Naive thymus-derived CD8-positive, alpha-beta T cell (primary cell): ENCODE measurements around the gene KRT80. TPM values are rescaled to one million over a fixed set of nuclear protein-coding genes. Genes with fewer than 3 reads are reported as not detected.

Experiments
- ATAC-seq, 2 donors: fragments of 150-1000 bp; cut with Tn5 transposase in 1 of 2; sonication (Bioruptor Pico), chemical (Tn5 transposase) in 1 of 2; 1 replicate in 1 of 2; 2 replicates in 1 of 2; pipeline ENCODE4 v1.10.0; 2021; ENCODE audit warnings: mild to moderate bottlenecking in 2 of 2, moderate library complexity in 2 of 2
- POLR2A ChIA-PET: fragments of 350-600 bp; sonication (Branson Sonifier 250); formaldehyde crosslinking; loops from one replicate; lab custom pipeline; 2021; ENCODE audit warnings: antibody characterized with exemption; lab: Charles Lee
- DNase-seq, 10 donors: peaks; one replicate each; pipeline versions ENCODE4 v3.0.0 to v3.0.0-alpha.2; 2020 to 2022
- H3K27ac Mint-ChIP-seq, 10 donors: one replicate each; pipeline ENCODE4 v1.8.0; 2020 to 2022; ENCODE audit warnings: mild to moderate bottlenecking in 10 of 10, mixed read lengths in 10 of 10, moderate library complexity in 4 of 10, inconsistent platforms in 1 of 10
- H3K27me3 Mint-ChIP-seq, 5 donors: one replicate each; pipeline ENCODE4 v1.8.0; 2021 to 2022; ENCODE audit warnings: mixed read lengths in 5 of 5
- H3K36me3 Mint-ChIP-seq, 3 donors: one replicate each; pipeline ENCODE4 v1.8.0; 2020 to 2022; ENCODE audit warnings: mixed read lengths in 3 of 3, mild to moderate bottlenecking in 2 of 3, inconsistent platforms in 1 of 3
- H3K4me1 Mint-ChIP-seq, 4 donors: one replicate each; pipeline ENCODE4 v1.8.0; 2021 to 2022; ENCODE audit warnings: mixed read lengths in 4 of 4
- H3K4me3 Mint-ChIP-seq, 10 donors: one replicate each; pipeline ENCODE4 v1.8.0; 2020 to 2022; ENCODE audit warnings: mild to moderate bottlenecking in 10 of 10, mixed read lengths in 10 of 10, moderate library complexity in 6 of 10, inconsistent platforms in 1 of 10
- H3K9me3 Mint-ChIP-seq, 9 donors: one replicate each; pipeline ENCODE4 v1.8.0; 2020 to 2022; ENCODE audit warnings: mixed read lengths in 9 of 9, mild to moderate bottlenecking in 3 of 9, inconsistent platforms in 1 of 9, moderate library complexity in 1 of 9
- polyA plus RNA-seq, 3 donors: library from polyadenylated mRNA; unstranded; fragments of 300-500 nt; fragmentation: Illumina TruSeq; gene quantifications; one replicate each; pipeline ENCODE4 v1.2.3, GENCODE V29; 2021
- total RNA-seq, 8 experiments: library from RNA in 2 of 8; stranded (reverse) in 2 of 8; gene quantifications; one replicate each; pipeline ENCODE4 v1.2.3 and lab custom pipeline; 2021 to 2026

KRT80 gene
- total and polyA plus RNA-seq, 5 experiments from 2014 or later, result not detected

DNA sequence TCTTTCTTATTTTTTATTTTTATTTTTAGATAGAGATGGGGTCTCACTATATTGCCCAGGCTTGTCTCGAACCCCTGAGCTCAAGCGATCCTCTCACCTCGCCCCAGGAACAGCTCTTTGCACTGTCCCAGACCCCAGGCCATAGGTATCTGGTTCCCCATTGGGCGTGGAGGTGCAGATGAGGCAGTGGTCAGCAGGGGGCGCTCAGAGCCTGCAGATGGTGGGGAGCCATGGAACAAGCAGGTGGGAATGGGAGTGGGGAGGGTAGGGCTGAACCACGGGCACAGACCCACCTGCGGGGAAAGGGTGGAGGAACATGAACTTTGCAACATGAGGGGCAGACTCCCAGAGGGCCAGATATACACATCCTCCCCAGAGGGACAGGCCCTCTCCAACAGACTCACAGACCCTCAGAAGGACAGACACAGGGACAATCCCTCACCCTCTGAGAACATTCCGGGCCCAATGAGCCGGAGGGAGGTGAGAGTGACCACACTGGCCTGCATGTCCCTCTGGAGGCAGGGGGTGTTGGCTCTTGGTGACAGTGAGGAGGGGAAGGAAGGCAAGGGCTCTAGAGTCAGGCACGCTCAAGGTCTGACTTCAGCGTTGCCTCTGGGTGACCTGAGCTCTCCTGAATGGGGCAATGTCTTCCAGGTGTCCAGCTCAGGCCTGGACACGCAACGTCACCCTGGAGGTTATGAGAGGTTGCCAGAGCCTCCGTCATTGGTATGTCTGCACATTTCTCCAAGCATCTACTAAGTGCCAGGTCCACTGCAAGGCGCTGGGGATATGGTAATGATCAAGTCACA, 34.9 kb downstream of the KRT80 start:
- POLR2A ChIA-PET, result no interaction called here
- no peaks in the 10 kb centered on the region for H3K36me3 Mint-ChIP-seq
- no peaks in the 10 kb centered on the region for H3K9me3 Mint-ChIP-seq
- DNase-seq (peak; percentile 48 to 87 (median 67)), ATAC-seq (peak; percentile 25 to 37)
- H3K27ac Mint-ChIP-seq, result peak overlapping the region in 6 of 10 donors; percentile 22 to 90 (median 54)
- peaks cover 12 to 33% (median 25%) of the 10 kb centered on the region in 4 donors for H3K4me1 Mint-ChIP-seq
- no peak overlapping the region for H3K4me3 Mint-ChIP-seq
- H3K27me3 Mint-ChIP-seq, result peaks cover 0 to 3% (median 2%) of the 10 kb centered on the region in 5 donors

DNA sequence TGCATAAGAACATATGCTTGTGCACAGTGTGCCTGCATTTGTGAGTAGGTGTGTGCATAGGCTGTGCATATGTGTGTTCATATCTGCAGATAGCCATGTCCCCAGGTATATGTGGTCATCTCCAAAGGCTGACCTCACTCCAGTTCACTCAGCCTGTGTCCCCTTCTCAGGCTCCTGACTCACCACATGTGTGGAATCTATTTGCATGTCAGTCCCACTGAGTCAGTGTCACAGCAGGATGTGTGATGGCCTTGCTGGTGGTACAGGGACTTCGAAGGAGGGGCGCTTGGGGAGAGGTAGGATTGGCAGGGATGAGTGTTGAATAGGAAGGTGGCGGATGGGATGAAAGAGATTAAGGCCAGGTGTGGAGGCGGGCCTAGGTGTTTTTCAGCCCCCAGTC, 35.5 kb downstream of the KRT80 start:
- Mint-ChIP-seq H3K36me3 (no peaks in the 10 kb centered on the region), H3K4me3 (peak overlapping the region in 1 of 10 donors; percentile 2), H3K27me3 (peaks cover 2 to 8% (median 7%) of the 10 kb centered on the region in 5 donors), H3K4me1 (peaks cover 10 to 31% (median 23%) of the 10 kb centered on the region in 4 donors), H3K9me3 (no peaks in the 10 kb centered on the region), H3K27ac (peak overlapping the region in 6 of 10 donors; percentile 53 to 94 (median 84))
- DNase-seq (no peak), ATAC-seq (no peak)
- POLR2A ChIA-PET, result no interaction called here

GRCh38 chr12:52155048-52155868, 36.6 kb downstream of the KRT80 start:
- peaks cover 9 to 29% (median 21%) of the 10 kb centered on the region in 4 donors for H3K4me1 Mint-ChIP-seq
- peak in 9 of 10 donors; percentile 19 to 86 (median 56) for DNase-seq
- H3K27ac Mint-ChIP-seq, result peak overlapping the region; percentile 32 to 94 (median 84)
- H3K9me3 Mint-ChIP-seq, result no peaks in the 10 kb centered on the region
- peak overlapping the region in 7 of 10 donors; percentile 4 to 71 (median 33) for H3K4me3 Mint-ChIP-seq
- POLR2A ChIA-PET, result interaction anchor here (0.6 to 1.5 kb wide), 3 partner anchors 12 to 650 kb away, joined by 4 to 5 read pairs (median 5); no protein-coding TSS in a partner anchor
- no peaks in the 10 kb centered on the region for H3K36me3 Mint-ChIP-seq
- peak; percentile 75 to 83 for ATAC-seq
- H3K27me3 Mint-ChIP-seq, result peaks cover 2 to 18% (median 10%) of the 10 kb centered on the region in 5 donors

DNA sequence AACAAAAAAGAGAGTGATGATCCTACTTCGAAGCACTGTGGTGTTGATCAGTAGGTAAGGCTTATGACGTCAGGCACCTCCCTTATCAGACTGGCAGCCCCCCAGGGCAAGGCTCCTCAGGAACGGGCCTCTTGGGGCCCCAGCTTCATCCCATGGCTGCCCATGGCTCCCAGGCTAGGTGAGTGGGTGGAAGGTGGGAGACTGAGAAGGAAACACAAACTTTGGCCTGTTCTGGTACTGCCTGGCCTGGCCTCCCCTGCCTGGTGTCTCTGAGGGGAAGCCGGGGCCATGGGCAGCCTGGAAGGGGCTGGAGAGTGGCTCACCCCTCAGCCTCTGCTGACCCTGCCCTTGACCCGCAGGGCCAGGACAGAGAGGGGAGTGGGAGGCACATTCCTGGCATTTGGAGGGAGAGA, 38.9 kb downstream of the KRT80 start:
- DNase-seq (peak in 1 of 10 donors; percentile 52), ATAC-seq (no peak)
- Mint-ChIP-seq H3K4me3 (peak overlapping the region in 7 of 10 donors; percentile 5 to 32 (median 27)), H3K9me3 (no peaks in the 10 kb centered on the region), H3K36me3 (no peaks in the 10 kb centered on the region), H3K27me3 (peaks cover 2 to 22% (median 10%) of the 10 kb centered on the region in 5 donors), H3K4me1 (peaks cover 9 to 29% (median 21%) of the 10 kb centered on the region in 4 donors), H3K27ac (peak overlapping the region in 1 of 10 donors; percentile 71)
- POLR2A ChIA-PET, result no interaction called here

DNA sequence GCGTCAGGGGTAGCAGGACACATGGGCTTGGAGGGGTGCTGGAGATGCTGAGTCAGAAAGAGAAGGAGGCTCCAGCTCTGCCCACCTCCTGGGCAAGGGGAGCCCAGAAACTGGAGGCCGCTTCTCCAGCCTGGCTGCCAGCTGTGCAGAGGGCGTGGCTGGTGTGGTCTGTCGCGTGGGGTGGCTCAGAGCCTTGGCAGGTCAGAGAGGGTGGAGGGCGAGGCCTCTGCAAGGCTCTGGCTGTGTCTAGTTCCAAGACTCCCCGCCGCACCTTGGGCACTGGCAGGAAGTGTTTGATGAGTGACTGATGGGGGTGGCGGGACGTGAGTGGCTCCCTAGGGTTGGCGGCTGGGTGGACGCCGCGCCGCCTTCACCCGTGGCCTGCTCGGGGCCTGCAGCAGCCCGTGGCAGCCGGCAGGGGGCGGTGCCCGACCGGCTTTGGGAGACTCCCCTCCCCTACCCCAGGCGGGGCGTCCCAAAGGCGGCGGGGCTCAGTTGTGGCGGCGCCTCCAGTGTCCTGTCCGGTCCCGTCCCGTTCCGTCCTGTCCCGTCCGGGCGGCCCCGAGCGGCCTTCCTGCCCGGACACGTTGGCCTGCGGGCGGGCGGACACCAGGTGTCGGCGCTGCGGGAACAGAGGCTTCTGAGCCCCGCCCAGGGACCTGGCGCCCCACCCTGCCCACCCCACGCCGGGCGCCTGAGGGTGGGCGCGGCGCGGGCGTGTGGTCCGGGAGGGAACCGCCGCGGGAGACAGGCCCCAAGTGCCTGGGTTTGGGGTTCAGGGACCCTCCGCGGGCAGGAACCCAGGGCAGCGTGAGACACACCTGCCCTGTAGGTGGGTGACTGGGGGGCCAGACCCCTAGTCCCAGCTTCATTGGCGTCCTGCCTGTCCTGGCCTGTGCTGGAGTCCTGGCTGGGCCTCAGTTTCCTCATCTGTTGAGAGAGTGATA, 39.7 kb downstream of the KRT80 start:
- peak overlapping the region in 7 of 10 donors; percentile 26 to 89 (median 71) for H3K27ac Mint-ChIP-seq
- H3K27me3 Mint-ChIP-seq, result peaks cover 2 to 22% (median 10%) of the 10 kb centered on the region in 5 donors
- ATAC-seq (peak; percentile 76 to 81), DNase-seq (peak; percentile 50 to 80 (median 73))
- H3K9me3 Mint-ChIP-seq, result no peaks in the 10 kb centered on the region
- peak overlapping the region; percentile 12 to 85 (median 56) for H3K4me3 Mint-ChIP-seq
- POLR2A ChIA-PET, result interaction anchor here (0.6 kb wide), 1 partner anchor 108 kb away, joined by 3 read pairs; no protein-coding TSS in a partner anchor
- H3K4me1 Mint-ChIP-seq, result peaks cover 9 to 29% (median 21%) of the 10 kb centered on the region in 4 donors
- no peaks in the 10 kb centered on the region for H3K36me3 Mint-ChIP-seq

DNA sequence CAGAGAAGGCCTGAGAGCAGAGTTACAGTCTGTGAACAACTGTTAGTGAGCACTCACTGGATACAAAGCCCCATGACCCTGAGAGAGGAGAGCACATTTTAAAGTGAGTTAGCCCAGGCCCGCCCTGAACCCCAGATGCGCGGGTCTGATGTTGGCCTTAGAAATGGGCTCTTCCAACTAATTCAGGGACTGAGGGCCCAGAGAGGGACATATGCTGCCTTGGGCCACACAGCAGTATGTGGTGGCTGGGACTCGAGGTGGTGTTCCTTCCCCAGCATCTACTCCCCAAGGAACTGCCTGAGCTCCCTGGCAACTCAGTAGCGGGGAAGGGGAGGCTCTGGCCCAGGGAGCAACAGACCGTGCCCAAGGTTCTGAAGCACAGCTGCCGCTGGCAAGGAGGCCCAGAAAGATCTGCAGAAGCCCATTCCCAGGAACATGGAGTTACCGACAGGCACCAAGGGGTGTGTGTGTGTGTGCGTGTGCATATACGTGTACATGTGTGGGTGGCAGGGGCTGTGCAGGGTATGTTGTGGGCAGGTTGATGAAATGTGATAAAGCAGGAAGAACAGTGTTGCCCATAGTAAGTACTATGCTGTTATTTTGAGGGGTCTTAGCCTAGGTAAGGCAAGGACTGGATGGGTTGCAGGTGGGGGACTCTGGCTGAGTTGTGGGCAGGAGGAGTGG, 40.5 kb downstream of the KRT80 start:
- Mint-ChIP-seq H3K4me3 (peak overlapping the region in 9 of 10 donors; percentile 7 to 85 (median 57)), H3K36me3 (no peaks in the 10 kb centered on the region), H3K9me3 (no peaks in the 10 kb centered on the region), H3K27ac (peak overlapping the region in 5 of 10 donors; percentile 26 to 89 (median 76)), H3K4me1 (peaks cover 9 to 24% (median 20%) of the 10 kb centered on the region in 4 donors), H3K27me3 (peaks cover 2 to 22% (median 10%) of the 10 kb centered on the region in 5 donors)
- no peak for ATAC-seq
- no peak for DNase-seq
- POLR2A ChIA-PET, result interaction anchor here (0.6 kb wide), 1 partner anchor 107 kb away, joined by 3 read pairs; no protein-coding TSS in a partner anchor

DNA sequence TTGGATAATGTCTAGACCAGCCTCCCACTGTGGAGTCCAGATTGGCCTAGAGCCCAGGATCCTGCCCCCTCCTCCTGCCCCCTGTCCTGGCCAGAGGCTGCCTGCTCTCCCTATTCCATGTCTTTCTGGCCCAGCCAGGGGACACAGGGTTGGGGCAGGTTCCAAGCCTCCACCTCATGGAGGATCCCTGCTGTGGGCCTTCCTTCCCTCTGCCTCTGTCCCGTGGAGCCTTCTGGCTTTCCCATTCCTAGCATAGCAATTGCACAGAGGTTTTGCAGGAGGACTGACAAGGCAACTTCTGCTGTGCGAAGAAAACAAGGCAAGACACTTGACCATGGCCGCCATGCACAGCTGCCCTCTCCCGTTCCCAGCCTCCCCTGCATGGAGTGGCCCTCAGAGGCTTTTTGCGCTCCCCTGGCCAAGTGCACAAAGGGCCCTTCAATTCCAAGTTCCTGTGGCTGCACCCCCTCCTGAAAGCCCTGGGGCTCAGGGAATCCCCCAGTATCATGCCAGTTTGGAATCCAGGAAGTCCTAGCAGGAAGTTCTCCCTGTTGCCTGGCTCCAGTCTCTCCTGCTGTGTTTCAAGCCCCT, 42.1 kb downstream of the KRT80 start:
- ATAC-seq, result no peak
- H3K9me3 Mint-ChIP-seq, result no peaks in the 10 kb centered on the region
- POLR2A ChIA-PET, result no interaction called here

DNA sequence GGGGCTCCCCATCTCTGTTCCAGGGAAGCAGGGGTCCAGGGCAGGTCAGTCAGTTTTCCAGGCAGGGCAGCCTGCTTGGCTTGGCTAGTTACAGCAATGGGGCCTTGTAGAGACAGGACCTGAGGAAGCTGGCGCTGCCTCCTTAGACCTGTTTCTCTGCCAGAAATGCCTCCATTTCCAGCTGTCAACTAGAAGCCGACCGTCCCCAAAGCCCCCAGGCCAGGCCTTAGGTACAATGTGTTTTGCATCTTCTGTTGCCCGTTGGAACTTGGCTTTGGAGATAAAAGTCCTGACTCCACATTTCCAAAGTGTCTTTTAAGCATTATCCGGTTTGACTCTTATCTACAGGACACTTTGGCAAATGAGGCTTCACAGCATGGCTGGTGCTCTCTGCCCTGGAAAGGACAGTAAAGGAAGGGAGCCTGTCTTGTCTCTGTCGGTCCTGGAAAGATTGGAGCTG, 42.6 kb downstream of the KRT80 start:
- POLR2A ChIA-PET, result no interaction called here
- H3K9me3 Mint-ChIP-seq, result no peaks in the 10 kb centered on the region
- H3K36me3 Mint-ChIP-seq, result no peaks in the 10 kb centered on the region
- ATAC-seq (no peak), DNase-seq (no peak)
- H3K4me3 Mint-ChIP-seq, result no peak overlapping the region
- peaks cover 5 to 11% (median 6%) of the 10 kb centered on the region in 4 donors for H3K4me1 Mint-ChIP-seq
- H3K27ac Mint-ChIP-seq, result no peak overlapping the region
- H3K27me3 Mint-ChIP-seq, result peaks cover 2 to 22% (median 10%) of the 10 kb centered on the region in 5 donors

More for the DNA sequence above, 42.1 kb downstream of the KRT80 start:
- peak overlapping the region in 1 of 10 donors; percentile 15 for H3K27ac Mint-ChIP-seq
- H3K36me3 Mint-ChIP-seq, result no peaks in the 10 kb centered on the region
- peaks cover 5 to 11% (median 7%) of the 10 kb centered on the region in 4 donors for H3K4me1 Mint-ChIP-seq
- peaks cover 2 to 22% (median 10%) of the 10 kb centered on the region in 5 donors for H3K27me3 Mint-ChIP-seq
- no peak overlapping the region for H3K4me3 Mint-ChIP-seq
- DNase-seq, result no peak

- Mint-ChIP-seq H3K9me3 (no peaks in the 10 kb centered on the region), H3K36me3 (no peaks in the 10 kb centered on the region), H3K4me1 (peaks cover 5 to 11% (median 6%) of the 10 kb centered on the region in 4 donors), H3K27ac (no peak overlapping the region), H3K4me3 (no peak overlapping the region), H3K27me3 (peaks cover 2 to 22% (median 10%) of the 10 kb centered on the region in 5 donors)
- ATAC-seq (no peak), DNase-seq (no peak)
- POLR2A ChIA-PET, result interaction anchor here (0.6 kb wide), 1 partner anchor 88 kb away, joined by 4 read pairs; no protein-coding TSS in a partner anchor
Observed at GRCh38 chr12:52148464-52149181, 43.2 kb downstream of the KRT80 start.

GRCh38 chr12:52147964-52148463, 43.8 kb downstream of the KRT80 start:
- DNase-seq, result no peak
- Mint-ChIP-seq H3K36me3 (no peaks in the 10 kb centered on the region), H3K27me3 (peaks cover 2 to 22% (median 7%) of the 10 kb centered on the region in 5 donors), H3K4me1 (peaks cover 5 to 11% (median 6%) of the 10 kb centered on the region in 4 donors), H3K9me3 (no peaks in the 10 kb centered on the region), H3K4me3 (no peak overlapping the region), H3K27ac (no peak overlapping the region)
- ATAC-seq, result no peak
- POLR2A ChIA-PET, result no interaction called here
